ENCODE results near the gene PRSS57.
A peak's percentile ranks its signal among the peaks of the same experiment; 100 is the strongest.

PRSS57 gene

GRCh38 chr19:738509-739128, 43.4 kb upstream of the PRSS57 start:
- no peak for DNase-seq (ENCODE audit: low read depth)
- TF ChIP-seq CTCF (conservative IDR thresholded peaks at IDR 0.05; ENCODE audit: low read depth, low read length) = no peak
- no peak overlapping the region for H3K4me3 ChIP-seq (ENCODE audit: low read depth, low read length)

DNA sequence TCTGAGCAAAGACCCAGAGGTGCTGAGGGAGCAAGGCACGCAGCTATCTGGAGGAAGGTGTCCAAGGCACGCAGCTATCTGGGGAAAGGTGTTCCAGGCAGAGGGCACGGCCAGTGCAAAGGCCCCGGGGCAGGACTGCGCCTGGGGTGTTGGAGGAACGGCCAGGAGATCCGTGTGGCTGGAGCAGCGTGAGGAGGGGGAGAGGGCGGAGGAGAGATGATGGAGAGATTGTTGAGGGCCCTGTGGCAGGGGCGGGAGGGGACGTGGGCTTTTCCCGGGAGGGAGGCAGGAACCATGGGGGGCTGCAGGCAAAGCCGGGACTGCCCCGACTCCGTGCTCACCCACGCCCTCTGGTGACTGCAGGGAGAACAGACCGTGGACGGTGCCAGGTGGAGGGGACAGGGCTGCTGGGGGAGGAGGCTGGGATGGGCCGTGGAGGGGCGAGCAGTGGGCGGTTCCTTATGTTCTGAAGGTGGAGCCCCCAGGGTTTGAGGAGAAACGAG, 42.4 kb upstream of the PRSS57 start:
- peak; percentile 50 for DNase-seq (ENCODE audit: low read depth)
- no peak overlapping the region for H3K4me3 ChIP-seq (ENCODE audit: low read depth, low read length)
- TF ChIP-seq CTCF (conservative IDR thresholded peaks at IDR 0.05; ENCODE audit: low read depth, low read length) = peak; percentile 77

DNA sequence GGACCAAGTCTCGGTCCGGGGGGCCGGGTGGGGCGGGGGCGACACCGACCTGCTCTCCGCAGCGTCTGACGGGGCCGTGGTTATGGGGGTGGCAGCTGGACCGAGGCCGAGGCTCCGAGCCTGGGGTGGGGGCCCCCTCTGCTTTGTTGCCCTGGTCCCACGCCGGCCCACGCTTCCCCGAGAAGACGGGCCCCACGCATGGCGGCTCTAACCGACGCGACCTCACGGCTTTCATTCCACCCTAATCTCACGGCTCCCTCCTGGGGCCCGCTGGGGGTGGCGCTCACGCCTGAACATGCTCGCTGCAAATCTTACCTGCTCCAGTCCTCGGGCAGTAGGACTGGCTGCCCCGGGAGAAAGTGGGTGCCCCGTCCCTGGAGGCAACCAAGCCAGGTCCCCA, 40.9 kb upstream of the PRSS57 start:
- no peak overlapping the region for H3K4me3 ChIP-seq (ENCODE audit: low read depth, low read length)
- DNase-seq (ENCODE audit: low read depth) = no peak
- no peak for TF ChIP-seq CTCF (conservative IDR thresholded peaks at IDR 0.05; ENCODE audit: low read depth, low read length)

GRCh38 chr19:734716-735115, 39.5 kb upstream of the PRSS57 start:
- no peak overlapping the region for H3K4me3 ChIP-seq (ENCODE audit: low read depth, low read length)
- no peak for TF ChIP-seq CTCF (conservative IDR thresholded peaks at IDR 0.05; ENCODE audit: low read depth, low read length)
- DNase-seq (ENCODE audit: low read depth) = no peak

DNA sequence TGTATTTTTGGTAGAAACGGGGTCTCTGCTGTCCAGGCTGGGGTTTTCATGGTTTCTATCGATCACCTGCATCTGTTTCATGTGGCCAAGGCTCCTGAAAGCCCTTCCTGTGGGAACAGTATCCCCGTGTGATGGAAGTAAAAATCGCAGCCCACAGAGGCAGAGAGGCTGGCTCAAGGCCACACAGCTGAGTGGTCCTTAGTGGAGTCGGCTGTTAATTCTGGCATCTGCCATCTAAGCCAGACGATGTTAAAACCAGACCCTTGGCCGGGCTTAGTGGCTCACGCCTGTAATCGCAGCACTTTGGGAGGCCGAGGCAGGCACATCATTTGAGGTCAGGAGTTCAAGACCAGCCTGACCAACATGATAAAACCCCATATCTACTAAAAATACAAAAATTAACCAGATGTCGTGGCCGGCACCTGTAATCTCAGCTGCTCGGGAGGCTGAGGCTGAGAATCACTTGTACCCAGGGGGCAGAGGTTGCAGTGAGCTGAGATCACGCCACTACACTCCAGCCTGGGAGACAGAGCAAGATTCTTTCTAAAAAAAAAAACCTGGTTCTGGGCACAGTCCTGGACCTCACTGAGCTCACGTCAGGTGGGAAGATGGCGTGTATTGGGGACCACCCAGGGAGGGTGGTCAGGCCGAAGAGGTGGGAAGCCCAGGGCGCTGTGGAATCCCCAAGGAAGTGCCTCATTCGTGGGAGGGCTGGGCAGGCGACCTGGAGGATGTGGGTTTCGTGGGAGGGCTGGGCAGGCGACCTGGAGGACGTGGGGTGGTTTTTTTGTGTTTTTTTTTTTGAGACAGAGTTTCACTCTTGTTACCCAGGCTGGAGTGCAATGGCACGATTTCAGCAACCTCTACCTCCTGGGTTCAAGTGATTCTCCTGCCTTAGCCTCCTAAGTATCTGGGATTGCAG, 37.2 kb upstream of the PRSS57 start:
- H3K4me3 ChIP-seq (ENCODE audit: low read depth, low read length) = no peak overlapping the region
- no peak for DNase-seq (ENCODE audit: low read depth)
- no peak for TF ChIP-seq CTCF (conservative IDR thresholded peaks at IDR 0.05; ENCODE audit: low read depth, low read length)

DNA sequence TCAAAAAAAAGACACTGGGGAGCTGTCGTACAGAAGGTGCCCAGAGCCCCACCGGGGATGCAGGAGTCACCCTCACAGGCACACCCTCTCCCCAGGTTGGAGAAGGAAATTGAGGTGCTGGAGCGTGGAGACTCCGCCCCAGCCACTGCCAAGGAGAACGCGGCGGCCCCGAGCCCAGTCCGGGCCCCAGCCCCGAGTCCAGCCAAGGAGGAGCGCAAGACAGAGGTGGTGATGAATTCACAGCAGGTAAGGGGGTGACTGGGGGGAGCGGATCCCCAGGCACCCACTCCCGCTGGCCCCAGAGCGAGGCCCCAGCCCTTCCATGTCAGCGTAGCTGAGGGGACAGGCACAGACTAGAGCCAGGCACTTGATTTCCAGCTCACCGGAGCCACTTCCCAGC, 35.7 kb upstream of the PRSS57 start:
- no peak for TF ChIP-seq CTCF (conservative IDR thresholded peaks at IDR 0.05; ENCODE audit: low read depth, low read length)
- no peak overlapping the region for H3K4me3 ChIP-seq (ENCODE audit: low read depth, low read length)
- DNase-seq (ENCODE audit: low read depth) = no peak
